ENCODE results near the gene AKAP8L.

Gene AKAP8L

DNA sequence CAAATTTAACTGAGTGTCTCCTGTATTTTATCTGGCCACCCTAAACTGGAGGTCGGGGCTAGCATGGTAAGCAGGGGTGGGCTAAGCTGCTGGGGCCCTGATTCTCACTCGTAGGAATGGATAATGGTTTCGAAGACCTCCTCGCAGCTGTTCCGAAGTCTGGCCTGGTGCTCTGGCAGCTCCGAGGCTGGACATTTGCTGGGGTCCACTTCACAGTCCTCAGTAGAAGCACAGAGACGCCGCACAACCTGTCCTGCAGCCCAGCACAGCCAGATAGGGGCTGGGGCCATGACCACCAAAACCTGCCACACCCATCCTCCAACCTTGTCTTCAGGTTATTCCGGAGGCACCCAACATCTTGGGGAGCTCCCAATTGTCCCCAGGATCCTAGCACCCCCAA is 37.2 kb upstream of the AKAP8L start:
- H3K9ac ChIP-seq (ENCODE audit: low read length), result no peak overlapping the region
- H3K27me3 ChIP-seq (ENCODE audit: control insufficient read depth, insufficient read depth, low read length), result peaks cover 55% of the 10 kb centered on the region
- no peaks in the 10 kb centered on the region for H3K9me3 ChIP-seq (ENCODE audit: control insufficient read depth, low read length)
- peaks cover 33% of the 10 kb centered on the region for H3K4me1 ChIP-seq (ENCODE audit: control insufficient read depth, insufficient read depth, low read length)
- H3K4me3 ChIP-seq (ENCODE audit: low read length), result no peak overlapping the region
- no peaks in the 10 kb centered on the region for H3K36me3 ChIP-seq (ENCODE audit: control insufficient read depth, insufficient read depth, low read length)

DNA sequence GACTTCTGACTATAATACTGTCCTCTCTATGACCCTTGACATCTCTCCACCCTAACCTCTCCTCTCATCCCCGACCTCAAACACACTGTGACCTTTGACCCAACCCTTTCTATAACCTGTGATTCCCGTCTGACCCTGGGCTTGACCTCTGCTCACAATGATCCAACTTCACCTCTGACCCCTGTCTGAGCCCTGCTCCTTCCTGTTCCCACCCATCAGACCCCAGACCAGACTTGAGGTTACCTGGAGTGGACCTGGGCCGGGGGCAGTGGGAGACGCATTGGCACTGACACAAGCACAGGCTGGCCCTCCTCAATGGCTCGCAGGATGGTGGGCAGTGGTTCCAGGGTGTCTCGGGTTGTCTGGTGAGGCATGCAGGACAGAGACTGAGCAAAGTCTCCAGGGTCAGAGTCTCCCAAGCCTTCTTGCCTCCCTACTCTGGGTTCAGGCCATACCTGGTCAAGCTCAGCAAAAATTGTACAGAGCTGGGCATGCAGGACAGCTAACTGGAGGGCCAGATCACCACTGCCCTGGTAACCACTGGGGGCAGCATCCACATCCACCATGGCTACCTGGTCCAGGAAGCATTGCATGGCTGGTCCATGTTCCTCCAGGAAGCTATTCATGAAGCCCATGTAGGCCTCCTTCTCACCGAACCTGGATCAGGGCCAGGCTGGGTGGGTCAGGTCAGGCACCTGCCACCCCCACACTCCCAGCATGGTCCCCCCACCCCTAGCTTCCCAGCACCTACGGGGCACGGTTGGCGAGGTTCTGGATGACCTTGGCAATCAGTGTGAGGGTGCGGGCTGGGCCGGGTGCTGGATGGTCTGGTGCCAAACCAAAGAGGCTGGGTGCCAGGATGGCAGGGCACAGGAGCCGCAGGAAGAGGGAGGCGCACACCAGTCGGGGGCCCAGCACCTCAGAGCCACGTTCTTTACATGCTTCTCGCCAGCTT is 35.4 kb upstream of the AKAP8L start:
- Histone ChIP-seq H3K36me3 (ENCODE audit: control insufficient read depth, insufficient read depth, low read length) (no peaks in the 10 kb centered on the region), H3K9ac (ENCODE audit: low read length) (no peak overlapping the region), H3K27me3 (ENCODE audit: control insufficient read depth, insufficient read depth, low read length) (peaks cover 52% of the 10 kb centered on the region), H3K4me3 (ENCODE audit: low read length) (no peak overlapping the region), H3K4me1 (ENCODE audit: control insufficient read depth, insufficient read depth, low read length) (peaks cover 33% of the 10 kb centered on the region), H3K9me3 (ENCODE audit: control insufficient read depth, low read length) (no peaks in the 10 kb centered on the region)

DNA sequence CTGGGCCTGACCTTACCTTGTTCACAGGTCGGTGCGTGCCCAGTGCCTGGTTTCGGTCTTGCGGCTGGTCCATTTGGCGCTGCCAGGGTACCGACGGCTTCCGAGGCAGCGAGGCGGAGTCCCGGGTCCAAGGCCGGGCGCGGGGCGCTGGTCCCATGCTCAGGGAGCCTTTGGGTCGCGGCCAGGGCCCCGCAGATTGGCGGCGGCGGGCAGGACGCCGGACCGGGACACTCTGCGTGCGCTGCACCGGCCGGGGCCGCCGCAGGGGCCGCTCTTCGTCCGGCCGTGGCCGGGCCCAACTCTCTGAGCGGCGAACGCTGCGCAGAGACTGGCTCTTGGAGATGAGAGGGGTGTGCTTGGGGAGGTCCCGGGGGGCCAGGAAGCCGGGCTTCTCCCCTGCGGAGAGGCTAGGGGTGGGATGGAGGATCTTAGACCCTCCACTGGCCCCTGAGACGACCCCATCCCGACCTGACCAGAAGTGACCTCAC is 34.3 kb upstream of the AKAP8L start:
- Histone ChIP-seq H3K4me1 (ENCODE audit: control insufficient read depth, insufficient read depth, low read length) (peaks cover 42% of the 10 kb centered on the region), H3K4me3 (ENCODE audit: low read length) (peak overlapping the region; percentile 60), H3K36me3 (ENCODE audit: control insufficient read depth, insufficient read depth, low read length) (no peaks in the 10 kb centered on the region), H3K9me3 (ENCODE audit: control insufficient read depth, low read length) (no peaks in the 10 kb centered on the region), H3K27me3 (ENCODE audit: control insufficient read depth, insufficient read depth, low read length) (peaks cover 49% of the 10 kb centered on the region), H3K9ac (ENCODE audit: low read length) (peak overlapping the region; percentile 45)

DNA sequence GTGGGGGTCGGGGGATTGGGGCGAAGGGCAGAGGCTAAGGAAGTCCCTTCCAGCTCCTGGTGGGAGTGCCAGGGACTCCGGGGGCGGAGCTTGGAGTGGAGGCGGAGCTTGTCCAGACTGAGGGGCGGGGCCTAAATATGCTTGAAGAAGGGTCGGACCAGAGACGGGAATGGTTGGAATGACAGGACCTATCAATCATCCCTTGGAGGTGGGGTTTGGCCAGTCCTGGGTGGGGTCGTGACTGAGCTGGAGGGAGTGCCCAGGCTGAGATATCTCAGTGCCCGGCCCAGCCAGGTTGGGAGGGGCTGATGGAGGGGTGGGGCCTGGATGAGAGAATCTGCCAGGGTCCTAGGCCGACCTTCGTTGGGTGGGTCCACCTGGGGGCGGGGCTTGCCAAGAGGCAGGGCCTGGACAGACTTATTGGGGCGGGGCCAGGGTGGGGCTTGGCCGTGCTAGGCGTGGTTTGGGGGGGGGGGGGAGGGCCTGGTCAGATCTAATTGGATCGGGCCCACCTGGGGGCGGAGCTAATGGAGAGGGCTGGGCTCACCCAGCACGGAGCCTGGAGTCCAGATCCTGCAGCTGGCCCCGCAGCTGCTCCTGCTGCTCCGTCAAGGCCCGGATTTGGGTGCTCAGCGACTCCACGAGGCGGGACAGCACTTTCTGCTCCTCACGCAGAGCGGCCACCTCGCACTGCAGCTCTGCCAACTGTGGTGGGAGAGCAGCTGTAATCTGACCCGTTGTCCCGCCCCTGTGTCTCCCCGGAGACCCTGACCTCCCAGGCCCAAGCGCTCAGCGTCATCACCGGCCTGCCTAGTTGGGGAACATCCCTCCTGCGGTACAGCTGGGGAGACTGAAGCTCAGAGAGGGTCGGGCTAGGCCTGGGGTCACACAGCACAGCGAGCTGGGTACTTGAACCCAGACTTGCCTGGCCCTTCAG is 33.6 kb upstream of the AKAP8L start:
- H3K9ac ChIP-seq (ENCODE audit: low read length), result peak overlapping the region; percentile 45
- no peaks in the 10 kb centered on the region for H3K36me3 ChIP-seq (ENCODE audit: control insufficient read depth, insufficient read depth, low read length)
- peaks cover 41% of the 10 kb centered on the region for H3K27me3 ChIP-seq (ENCODE audit: control insufficient read depth, insufficient read depth, low read length)
- H3K4me1 ChIP-seq (ENCODE audit: control insufficient read depth, insufficient read depth, low read length), result peaks cover 38% of the 10 kb centered on the region
- peak overlapping the region; percentile 60 for H3K4me3 ChIP-seq (ENCODE audit: low read length)
- no peaks in the 10 kb centered on the region for H3K9me3 ChIP-seq (ENCODE audit: control insufficient read depth, low read length)

DNA sequence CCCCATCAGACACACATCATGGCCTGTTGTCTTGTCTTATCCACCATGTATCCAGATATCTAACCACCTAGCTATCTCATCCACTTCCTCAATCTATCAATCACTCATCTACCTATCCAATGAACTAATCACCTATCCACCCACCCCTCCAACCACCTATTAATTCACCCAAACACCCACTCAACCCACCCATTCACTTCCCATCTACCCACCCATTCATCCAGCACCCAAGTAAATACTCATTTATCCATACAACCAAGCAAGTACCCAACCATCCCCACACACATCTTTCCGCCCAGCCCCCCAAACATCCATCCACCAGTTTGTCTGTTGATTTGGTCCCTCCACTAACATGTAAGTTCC is 31.7 kb upstream of the AKAP8L start:
- Histone ChIP-seq H3K4me1 (ENCODE audit: control insufficient read depth, insufficient read depth, low read length) (peaks cover 31% of the 10 kb centered on the region), H3K9ac (ENCODE audit: low read length) (no peak overlapping the region), H3K4me3 (ENCODE audit: low read length) (no peak overlapping the region), H3K27me3 (ENCODE audit: control insufficient read depth, insufficient read depth, low read length) (peaks cover 23% of the 10 kb centered on the region), H3K36me3 (ENCODE audit: control insufficient read depth, insufficient read depth, low read length) (no peaks in the 10 kb centered on the region), H3K9me3 (ENCODE audit: control insufficient read depth, low read length) (no peaks in the 10 kb centered on the region)

DNA sequence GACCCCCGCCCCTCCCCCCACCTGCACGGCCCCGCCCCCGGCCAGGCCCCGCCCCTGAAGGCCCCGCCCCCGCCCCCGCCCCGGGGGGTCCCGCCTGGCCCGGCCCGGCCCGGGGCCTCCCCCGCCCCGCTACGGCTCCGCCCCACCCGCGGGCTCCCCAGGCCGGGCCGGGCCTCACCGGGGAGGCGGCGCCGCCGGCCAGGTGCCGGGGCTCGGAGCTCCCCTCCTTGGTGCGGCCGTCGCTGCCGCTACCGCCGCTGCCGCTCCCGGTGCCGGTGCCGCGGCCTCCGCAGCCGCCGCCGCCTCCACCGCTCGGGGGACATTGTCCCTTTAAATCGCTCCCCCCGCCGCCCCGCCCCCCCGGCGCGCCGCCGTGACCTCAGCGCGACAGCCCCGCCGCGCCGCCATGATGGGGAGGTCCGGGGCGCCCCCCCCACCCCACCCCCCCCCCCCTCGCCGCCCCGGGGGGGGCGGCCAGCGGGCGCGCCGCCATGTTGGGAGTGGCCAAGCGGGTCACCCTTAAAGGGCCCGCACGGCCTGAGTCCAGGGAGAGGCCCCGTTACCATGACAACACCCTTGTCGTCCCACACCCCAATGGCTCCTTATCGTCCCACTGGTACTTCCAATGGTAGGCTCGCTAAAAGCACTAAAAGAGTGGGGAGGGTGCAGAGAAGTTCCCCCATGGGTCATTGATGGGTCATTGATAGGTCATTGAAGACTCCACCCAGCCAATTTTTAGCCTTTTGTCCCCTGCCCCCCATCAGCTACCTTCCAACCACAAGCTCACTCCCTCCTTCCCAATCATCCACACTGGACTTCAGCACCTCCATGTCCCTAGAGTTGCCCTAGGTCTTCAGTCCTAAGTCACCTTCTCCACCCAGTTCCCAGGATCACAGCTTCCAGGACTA is 31.1 kb upstream of the AKAP8L start, which contains the start of gene WIZ:
Gene WIZ, minus strand, starts transcription at position 337 of the 908 bp plus-strand sequence. CDS start 1,649 bp downstream, outside the sequence.
- H3K9ac ChIP-seq (ENCODE audit: low read length), result peak within 1 kb of the TSS; percentile 55
- peaks cover 31% of the 10 kb centered on the region for H3K4me1 ChIP-seq (ENCODE audit: control insufficient read depth, insufficient read depth, low read length)
- no peak within 1 kb of the TSS for H3K4me3 ChIP-seq (ENCODE audit: low read length)
- no peaks in the 10 kb centered on the region for H3K36me3 ChIP-seq (ENCODE audit: control insufficient read depth, insufficient read depth, low read length)
- H3K9me3 ChIP-seq (ENCODE audit: control insufficient read depth, low read length), result no peaks in the 10 kb centered on the region
- H3K27me3 ChIP-seq (ENCODE audit: control insufficient read depth, insufficient read depth, low read length), result peaks cover 16% of the 10 kb centered on the region

DNA sequence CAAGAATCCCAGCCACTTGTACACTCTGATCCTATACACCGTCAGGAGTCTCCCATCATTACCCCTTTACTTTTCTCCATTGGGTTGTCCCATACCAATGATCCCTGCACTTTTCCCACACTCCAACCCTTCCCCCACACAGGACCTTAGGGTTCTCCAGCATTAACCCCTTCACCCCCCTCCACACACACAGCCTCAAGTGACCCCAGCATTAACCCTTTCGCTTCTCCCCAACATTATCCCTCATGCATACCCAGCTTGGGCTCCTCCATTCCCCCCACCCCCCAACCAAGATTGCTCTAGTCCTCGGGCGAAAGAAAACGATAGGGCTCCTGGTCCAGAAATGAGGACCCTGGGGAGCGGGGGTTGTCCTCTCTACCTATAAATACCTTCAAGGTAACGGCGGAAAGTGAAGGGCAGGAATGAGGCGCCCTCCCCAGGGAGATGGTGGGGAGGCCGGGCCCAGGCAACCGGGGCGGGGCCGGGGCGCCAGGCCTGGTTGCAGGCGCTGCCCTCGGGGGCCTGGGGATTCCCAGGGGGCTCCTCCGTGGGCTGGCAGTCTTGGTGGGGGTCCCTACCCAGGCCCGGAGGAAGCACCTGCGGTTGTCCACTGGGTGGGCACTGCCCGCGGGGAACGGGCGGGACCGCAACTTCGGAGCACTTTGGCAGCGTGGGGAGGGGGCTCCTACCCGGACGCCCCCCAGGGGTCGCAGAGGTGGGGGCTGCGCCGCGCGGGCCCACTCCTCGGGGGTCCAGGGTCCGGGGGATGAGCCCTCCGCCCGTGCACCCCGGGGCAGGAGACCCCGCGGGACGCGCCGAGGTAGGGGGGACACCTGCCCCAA is 30.2 kb upstream of the AKAP8L start:
- Histone ChIP-seq H3K9ac (ENCODE audit: low read length) (peak overlapping the region; percentile 55), H3K9me3 (ENCODE audit: control insufficient read depth, low read length) (no peaks in the 10 kb centered on the region), H3K36me3 (ENCODE audit: control insufficient read depth, insufficient read depth, low read length) (no peaks in the 10 kb centered on the region), H3K4me3 (ENCODE audit: low read length) (no peak overlapping the region), H3K4me1 (ENCODE audit: control insufficient read depth, insufficient read depth, low read length) (peaks cover 29% of the 10 kb centered on the region), H3K27me3 (ENCODE audit: control insufficient read depth, insufficient read depth, low read length) (peaks cover 8% of the 10 kb centered on the region)

DNA sequence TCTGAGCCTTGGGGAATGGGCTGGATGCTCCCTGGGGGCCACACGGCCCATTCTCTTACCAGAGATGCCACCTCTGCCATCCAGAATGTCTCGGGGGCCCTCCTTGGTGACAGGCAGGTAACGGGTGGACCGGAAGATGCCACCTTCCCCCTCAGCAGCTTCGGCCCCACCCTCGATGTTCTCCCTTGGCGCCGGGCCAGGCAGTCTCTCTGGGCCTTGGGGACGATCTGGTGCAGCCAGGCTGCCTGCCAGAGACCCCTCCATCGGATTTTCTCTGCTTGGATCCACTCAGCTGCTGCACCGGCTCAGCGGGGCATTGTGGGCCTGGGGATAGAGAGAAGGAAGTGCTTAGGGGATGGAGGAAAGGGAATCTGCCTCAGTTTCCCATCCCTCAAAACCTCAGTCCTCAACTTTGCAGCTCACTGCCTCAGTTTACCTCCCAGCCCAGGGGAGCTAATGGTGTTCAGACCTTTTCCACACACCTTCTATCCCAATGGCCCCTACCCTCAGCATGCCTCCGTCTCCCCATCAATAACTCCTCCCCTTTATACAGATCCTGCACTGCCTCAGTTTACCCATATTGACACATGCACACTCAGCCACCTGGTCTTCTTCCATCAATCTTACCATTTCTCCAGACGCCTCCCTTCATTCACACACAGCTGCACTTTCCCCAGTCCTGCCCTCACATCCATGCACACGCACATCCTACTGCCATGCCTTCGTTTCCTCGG is 29.4 kb upstream of the AKAP8L start:
- H3K27me3 ChIP-seq (ENCODE audit: control insufficient read depth, insufficient read depth, low read length), result peaks cover under 1% of the 10 kb centered on the region
- H3K4me3 ChIP-seq (ENCODE audit: low read length), result no peak overlapping the region
- H3K9me3 ChIP-seq (ENCODE audit: control insufficient read depth, low read length), result no peaks in the 10 kb centered on the region
- no peak overlapping the region for H3K9ac ChIP-seq (ENCODE audit: low read length)
- peaks cover 23% of the 10 kb centered on the region for H3K4me1 ChIP-seq (ENCODE audit: control insufficient read depth, insufficient read depth, low read length)
- no peaks in the 10 kb centered on the region for H3K36me3 ChIP-seq (ENCODE audit: control insufficient read depth, insufficient read depth, low read length)

DNA sequence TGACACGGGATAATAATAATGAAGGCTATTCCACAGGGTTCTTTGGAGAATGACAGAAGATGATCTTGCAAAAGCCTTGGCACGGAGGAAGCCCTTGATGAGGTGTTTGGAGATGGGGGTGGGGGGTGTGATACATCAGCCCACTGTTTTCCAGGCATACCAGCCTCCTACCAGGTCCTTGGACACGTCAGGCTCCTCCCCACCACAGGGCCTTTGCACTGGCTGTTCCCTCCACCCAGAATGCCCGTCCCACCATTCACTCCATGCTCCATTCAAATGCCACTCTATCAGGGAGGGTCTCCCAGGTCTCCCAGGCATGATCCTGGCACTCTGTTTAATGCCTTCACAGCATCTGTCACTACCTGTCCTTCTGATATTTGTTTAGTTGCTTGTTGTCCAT is 28.3 kb upstream of the AKAP8L start:
- no peaks in the 10 kb centered on the region for H3K27me3 ChIP-seq (ENCODE audit: control insufficient read depth, insufficient read depth, low read length)
- no peak overlapping the region for H3K9ac ChIP-seq (ENCODE audit: low read length)
- H3K4me1 ChIP-seq (ENCODE audit: control insufficient read depth, insufficient read depth, low read length), result peaks cover 14% of the 10 kb centered on the region
- H3K9me3 ChIP-seq (ENCODE audit: control insufficient read depth, low read length), result no peaks in the 10 kb centered on the region
- H3K36me3 ChIP-seq (ENCODE audit: control insufficient read depth, insufficient read depth, low read length), result no peaks in the 10 kb centered on the region
- no peak overlapping the region for H3K4me3 ChIP-seq (ENCODE audit: low read length)

DNA sequence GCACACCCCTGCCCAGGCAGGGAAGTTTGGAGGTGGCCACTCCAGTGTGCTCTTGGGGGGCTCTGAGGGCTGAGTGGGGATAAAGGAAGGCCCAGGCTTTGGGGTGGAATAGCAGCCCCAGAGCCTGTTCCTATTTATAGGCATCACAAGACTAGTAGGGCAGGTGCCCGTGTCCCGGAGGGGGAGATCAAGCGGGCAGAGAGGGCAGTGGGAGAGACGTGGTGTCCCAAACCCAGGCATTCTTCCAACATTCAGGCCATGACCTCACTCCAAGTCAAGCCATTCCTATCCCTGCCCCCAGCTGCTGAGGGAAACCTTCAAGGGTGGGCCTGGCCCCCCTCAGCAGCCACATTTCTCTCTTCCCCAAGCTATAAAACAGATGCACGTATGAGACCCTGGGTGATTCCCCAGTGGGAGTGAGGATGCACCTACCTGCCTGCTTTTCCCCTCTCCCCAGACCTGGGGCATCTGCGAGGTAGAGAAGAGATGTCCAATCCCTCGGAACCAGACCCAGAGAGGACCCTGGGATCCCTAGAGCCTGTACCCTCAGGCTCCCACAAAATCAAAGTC is 27.1 kb upstream of the AKAP8L start:
- Histone ChIP-seq H3K4me3 (ENCODE audit: low read length) (no peak overlapping the region), H3K36me3 (ENCODE audit: control insufficient read depth, insufficient read depth, low read length) (no peaks in the 10 kb centered on the region), H3K4me1 (ENCODE audit: control insufficient read depth, insufficient read depth, low read length) (peaks cover 9% of the 10 kb centered on the region), H3K9ac (ENCODE audit: low read length) (no peak overlapping the region), H3K9me3 (ENCODE audit: control insufficient read depth, low read length) (no peaks in the 10 kb centered on the region), H3K27me3 (ENCODE audit: control insufficient read depth, insufficient read depth, low read length) (no peaks in the 10 kb centered on the region)
